OCI-M1 (cell line): Measurements from ENCODE around the gene CFAP54.

ENCODE experiments used
- DNase-seq: peaks from one replicate; lab custom pipeline; 2025; lab: John Stamatoyannopoulos, UW

CFAP54 gene

GRCh38 chr12:96892104-96892503, 402.7 kb downstream of the CFAP54 start:
- no peak for DNase-seq

GRCh38 chr12:96897421-96897820, 408.0 kb downstream of the CFAP54 start:
- DNase-seq, result no peak

- DNase-seq, result no peak
Measured at GRCh38 chr12:96901175-96901574, 411.8 kb downstream of the CFAP54 start.

GRCh38 chr12:96902076-96902475, 412.7 kb downstream of the CFAP54 start:
- DNase-seq, result peak; percentile 50

GRCh38 chr12:96906498-96906848, 417.1 kb downstream of the CFAP54 start:
- DNase-seq, result no peak

- peak; percentile 90 for DNase-seq
Measured at GRCh38 chr12:96906849-96907670, 417.7 kb downstream of the CFAP54 start, which contains the start of gene NEDD1. Gene NEDD1 (plus strand): TSS chr12:96907257. CDS start chr12:96909760, 2,503 bp downstream.

GRCh38 chr12:96907671-96908422, 418.5 kb downstream of the CFAP54 start:
- DNase-seq, result peak; percentile 68

- no peak for DNase-seq
Measured at GRCh38 chr12:96908423-96908675, 419.0 kb downstream of the CFAP54 start.

- no peak for DNase-seq
Measured at GRCh38 chr12:96912261-96912660, 422.9 kb downstream of the CFAP54 start.

- no peak for DNase-seq
Measured at GRCh38 chr12:96912943-96913342, 423.6 kb downstream of the CFAP54 start.

- DNase-seq, result no peak
Measured at GRCh38 chr12:96919510-96920210, 430.3 kb downstream of the CFAP54 start.
